NAMALWA (cell line): ENCODE data around the gene CEP135.
"Not testable (repeated sequence)": the region's sequence is repeated elsewhere in the genome, so short reads cannot be mapped to it uniquely, and the experiment has no call there.

Source experiments
- DNase-seq: peaks from one replicate; pipeline ENCODE4 v3.0.0-alpha.2; 2015; ENCODE audit warnings: low spot score

The CEP135 gene

DNA sequence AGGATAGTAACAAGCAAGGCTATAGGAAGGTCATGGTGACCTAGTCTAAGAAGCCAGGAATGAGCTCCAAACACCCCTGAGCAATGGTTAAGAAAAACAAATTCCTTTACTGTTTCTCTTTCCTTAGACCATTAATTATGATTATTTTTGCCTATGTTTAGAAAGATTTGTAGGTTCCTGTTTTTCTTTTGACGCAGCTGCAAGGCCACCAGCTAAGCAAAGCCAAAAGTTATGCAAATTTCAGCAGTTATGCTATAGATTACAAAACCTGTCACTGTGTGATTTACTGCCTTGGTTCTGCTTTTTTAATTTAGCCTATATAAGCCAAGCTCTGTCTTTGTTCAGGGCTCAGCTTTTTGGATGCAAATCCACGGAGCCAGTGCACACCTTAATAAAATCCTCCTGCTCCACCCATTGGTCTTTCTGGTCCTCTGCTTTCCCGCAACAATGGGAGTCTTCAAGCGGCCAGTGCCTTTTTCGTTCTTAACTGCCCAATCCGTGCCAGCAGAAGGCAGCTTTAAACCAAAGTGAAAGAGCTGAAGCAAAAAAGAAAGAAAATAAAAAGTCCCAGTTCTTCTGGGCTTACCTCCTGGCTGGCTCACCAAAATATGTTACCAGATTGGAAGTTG, 1.4 kb upstream of the CEP135 start:
- DNase-seq: peak; percentile 94

DNA sequence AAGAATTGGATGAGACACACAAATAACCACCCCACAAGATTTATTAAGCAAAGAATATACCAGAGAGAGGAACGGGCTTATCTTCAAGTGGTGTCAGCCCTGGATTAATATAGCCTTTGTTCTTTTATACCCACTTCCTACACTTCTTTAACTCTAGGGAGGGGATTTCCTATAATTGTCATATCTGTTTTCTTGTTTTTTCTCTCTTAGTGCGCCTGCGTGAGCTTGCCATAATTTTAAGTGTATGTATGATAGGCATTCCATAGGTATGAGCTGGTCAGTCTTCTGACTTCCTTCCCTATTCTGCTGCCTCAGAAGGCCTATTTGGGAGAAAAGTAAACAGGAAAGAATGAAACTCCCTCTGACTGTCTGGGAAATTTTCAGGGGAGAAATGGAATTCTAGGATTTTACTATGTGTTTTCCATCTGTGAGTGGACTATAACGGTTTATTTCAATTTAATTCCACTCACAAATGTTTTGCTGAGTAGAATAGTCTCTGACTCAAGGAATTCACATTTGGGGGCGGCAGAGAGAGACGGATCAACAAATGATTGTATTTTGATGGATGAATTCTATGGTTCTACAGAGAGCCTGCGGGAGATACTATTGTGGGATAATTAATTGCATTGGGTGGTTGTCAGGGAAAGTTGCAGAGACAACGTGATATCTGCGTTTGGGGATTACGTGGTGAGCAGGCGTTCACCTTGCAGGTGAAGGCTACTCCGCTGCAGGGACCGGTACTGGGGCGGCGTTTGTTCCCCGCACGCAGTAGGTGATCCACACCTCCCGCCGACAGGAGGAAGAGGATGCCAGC, 626 bp upstream of the CEP135 start:
- DNase-seq: peak; percentile 86

DNA sequence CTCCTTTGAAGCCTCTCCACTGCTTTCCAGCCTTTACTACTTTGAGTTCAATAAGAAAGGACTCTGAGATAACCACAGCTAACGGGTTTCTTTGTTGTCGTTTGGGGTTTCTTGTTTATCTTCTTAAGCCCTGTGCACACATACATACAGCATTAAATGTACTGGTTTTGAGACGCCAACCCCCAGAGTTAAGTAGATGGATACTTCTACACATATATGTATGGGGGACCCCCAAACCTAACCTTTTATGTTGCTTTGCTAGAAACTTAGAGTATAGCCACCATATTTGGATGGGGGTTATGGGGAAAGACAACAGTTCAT, 697 bp downstream of the CEP135 start:
- no peak for DNase-seq

DNA sequence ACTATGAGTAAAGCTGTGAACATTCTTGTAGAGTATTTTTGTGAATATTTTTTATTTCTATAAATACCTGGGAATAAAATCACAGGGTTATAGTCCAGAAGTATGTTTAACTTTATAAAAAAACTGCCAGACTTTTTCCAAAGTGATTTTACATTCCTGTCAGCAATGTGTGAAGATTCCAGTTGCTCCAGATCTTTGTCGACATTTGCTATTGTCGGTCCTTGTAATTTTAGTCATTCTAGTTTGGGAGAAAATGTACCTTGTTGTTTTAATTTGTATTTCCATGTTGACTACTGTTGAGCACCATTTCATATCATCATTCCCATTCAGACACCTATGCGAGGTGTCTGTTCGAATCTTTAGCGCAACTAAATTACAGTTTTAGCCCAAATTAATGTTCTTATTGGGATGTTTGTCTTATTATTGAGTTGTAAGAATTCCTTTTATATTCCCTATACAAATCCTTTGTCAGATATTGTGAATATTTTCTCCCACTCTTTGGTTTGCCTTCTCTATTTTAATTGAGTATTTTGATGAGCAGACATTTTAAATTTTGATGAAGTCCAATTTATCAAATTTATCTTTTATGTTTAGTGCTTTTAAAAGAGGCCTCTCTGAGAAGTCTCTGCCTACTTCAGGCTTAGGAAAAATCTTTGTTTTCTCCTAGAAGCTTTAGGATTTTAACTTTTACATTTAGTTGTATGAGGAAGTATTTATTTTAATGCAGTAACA, 2.6 kb downstream of the CEP135 start:
- DNase-seq: no peak

DNA sequence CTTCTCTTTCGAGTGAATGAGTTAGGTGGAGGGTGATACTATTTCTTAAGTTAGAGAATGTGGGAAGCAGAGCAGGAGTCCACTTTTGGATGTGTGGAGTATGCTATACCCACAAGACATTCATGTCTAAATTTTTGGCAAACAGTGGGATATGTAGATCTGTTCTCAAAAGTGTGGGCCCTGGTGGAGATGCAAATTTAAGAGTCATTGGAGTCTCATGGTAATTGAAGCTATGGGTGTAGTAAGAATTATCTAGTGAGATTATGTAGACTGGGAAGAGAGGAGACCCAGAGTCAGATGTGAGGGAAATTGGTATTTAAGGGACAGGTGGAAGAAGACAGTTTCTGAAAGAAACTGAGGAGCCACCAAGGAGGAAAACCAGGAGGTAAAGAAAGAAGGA, 7.0 kb downstream of the CEP135 start:
- DNase-seq: no peak

DNA sequence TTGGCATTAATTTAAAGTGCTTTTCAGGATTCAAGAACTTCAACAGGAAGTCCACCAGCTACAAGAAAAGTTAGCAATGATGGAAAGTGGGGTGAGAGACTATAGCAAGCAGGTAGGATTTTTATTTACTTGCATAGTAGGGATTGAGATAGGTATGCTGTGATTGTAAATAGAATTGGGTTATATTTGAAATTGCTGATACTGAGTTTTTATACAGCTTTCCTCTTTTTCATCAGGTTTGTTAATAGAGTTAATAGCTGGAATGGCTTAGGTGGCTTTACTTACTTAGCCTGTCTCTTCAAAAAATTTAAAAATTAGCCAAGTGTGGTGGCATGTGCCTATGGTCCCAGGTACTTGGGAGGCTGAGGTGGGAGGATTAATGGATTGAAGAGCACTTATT, 10.9 kb downstream of the CEP135 start:
- no peak for DNase-seq

DNA sequence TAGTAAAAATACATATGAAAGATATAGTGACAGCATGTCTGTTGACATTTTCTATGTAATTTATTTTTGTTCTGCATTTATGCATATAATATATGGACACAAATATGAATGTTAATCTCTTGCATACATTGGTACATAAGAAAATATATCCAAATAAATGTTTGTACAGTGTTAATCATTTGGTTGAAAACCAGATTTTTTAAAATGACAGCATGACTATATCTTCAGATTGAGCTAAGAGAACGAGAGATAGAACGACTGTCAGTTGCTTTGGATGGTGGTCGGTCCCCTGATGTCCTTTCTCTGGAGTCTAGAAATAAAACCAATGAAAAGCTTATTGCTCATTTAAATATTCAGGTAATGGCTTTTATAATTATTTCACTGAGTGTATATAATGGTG, 15.3 kb downstream of the CEP135 start:
- no peak for DNase-seq

DNA sequence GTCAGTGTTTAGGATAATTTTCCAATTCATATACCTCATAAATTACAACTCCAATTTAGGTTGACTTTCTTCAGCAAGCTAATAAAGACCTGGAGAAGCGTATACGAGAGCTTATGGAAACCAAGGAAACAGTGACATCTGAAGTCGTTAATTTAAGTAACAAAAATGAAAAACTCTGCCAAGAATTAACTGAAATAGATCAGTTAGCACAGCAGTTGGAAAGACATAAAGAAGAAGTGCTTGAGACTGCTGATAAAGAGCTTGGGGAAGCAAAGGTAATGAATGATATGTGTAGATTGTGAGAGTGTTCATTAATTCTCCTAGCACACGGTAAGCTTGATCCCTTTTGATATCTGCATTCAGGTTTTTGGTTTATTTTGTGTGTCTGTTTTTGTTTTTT, 16.8 kb downstream of the CEP135 start:
- DNase-seq: no peak

DNA sequence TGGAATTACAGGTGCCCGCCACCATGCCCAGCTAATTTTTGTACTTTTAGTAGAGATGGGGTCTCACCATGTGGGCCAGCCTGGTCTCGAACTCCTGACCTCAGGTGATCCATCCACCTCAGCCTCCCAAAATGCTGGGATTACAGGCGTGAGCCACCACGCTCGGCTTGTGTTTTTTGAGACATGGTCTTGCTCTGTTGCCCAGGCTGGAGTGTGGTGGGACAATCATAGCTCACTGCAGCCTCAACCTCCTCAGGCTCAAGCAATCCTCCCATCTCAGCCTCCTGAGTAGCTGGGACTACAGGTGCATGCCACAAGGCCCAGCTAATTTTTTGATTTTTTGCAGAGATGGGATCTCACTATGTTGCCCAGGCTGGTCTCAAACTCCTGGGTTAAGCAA, 17.6 kb downstream of the CEP135 start:
- not testable (repeated sequence) for DNase-seq

DNA sequence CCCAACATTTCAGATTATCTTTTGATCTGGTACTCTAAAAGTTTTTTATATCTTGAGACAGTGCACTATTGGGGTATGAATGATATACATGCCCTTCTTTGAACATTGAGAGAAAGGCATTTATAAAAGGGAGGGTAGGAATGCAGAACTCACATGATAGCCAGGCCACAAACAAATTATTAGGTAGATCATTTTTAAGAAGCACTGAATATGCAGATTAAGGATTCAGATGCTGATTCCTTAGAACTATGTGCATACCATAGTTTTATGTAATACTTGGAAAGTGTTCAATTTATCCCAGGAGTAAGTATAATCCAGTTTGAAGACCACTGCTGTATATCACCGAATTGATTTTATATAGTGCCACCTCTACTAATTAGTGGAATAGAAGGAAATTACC, 18.6 kb downstream of the CEP135 start:
- no peak for DNase-seq

DNA sequence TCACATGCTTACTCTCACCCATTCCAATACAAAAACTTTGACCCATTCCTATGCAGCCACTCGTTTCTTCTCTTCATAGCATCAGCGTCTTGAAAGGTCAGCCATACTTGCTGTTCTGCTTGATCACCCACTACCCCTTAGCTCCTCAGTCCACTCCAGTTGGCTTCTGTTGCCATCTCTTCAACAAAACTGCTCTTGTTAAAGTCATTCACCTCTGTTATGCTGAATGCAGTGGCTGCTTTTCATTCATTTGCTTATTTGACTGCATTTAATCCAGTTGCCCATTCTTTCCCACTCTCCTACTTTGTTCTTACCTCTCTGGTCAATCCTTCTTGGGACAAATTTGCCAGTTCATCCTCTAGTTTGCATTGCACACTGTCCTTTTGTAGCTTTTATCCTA, 24.9 kb downstream of the CEP135 start:
- DNase-seq: no peak

DNA sequence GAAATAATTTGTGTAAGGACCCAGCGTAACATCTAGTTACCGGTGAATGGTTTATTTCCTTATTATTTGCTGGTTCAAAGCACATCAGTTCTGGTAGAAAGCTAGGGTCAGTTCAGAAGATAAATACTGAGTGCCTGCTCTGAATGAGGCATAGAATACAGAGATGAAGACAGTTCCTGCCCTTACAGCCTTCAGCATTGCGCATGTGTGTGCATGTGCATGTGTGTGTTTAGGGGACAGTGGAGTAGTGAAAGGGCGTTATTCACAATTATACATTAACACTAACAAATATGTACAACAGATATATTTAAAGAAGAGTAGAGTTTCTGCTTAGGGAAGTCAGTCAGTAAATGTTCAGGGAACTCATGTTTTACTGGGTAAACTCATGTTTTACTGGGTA, 29.1 kb downstream of the CEP135 start:
- DNase-seq: no peak

DNA sequence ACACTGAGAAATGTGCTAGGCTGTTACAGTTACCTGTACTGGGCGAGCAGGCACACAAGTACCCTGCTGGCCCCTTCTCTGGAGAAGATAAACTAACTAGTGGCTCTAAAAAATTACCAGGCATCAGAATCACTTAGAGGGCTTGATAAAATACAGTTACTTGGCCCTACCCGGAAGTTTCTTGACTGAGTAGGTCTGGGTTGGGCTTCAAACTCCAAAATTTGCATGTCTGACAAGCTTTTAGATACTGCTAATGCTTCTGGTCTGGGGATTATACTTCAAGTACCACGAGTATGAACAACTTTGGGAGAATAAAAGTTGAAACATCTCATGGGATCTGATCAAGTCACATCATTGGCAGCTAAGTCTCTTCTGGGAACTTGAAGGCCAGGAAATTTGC, 30.8 kb downstream of the CEP135 start:
- peak; percentile 39 for DNase-seq

DNA sequence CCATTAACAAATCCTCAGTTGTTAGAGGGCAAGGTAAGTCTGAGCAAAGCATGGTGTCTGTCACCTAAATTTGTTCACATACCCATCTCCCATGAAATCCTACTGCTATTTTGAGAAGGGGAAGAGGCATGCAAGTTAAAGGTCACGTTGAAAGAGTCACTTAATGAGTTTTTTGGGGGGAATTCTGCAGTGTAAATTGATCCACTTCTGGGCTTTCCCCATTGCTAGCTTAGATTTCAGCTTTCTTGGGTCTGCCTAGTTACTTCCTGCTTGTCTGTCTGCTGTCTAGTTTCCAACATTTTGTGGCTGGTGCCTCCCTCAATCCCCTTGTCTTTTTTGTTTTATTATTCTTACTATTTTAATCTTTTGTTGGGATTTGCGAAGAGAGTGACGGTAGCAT, 32.0 kb downstream of the CEP135 start:
- DNase-seq: no peak

DNA sequence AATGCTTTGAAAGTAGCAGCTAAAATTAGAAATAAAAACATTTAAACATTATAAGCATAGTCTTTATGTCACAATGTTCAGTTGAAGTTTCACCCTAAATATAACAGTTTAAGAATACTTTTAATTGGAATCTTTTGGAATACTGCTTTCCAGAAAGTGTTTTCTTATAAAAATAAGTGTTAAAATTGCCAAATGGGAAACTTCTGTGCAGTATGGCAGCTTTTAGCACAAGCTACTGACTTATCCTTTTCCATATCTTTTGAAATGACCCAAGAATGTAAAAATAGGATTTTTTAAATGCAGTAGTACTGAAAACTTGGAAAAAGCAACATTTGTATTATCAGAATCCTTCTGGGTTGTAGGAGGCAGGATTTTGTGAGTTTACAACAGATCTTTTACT, 34.2 kb downstream of the CEP135 start:
- no peak for DNase-seq

DNA sequence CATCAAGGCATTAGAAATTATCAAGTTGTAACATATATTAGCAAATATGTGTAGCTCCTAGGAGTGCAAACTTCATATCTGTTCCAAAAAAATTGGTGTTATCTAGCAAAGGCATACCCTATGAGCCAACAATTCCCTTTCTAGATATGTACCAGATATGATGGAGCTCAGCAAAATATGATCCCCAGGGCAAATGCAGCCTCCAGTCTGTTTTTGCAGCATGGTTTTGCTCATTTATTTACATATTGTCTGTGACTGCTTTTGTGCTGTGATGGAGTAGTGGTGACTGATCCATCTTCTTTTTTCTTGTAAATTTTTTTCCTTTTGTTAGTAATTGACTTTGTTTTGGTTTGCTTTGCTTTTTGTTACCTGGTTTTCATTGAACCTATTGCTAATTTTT, 41.0 kb downstream of the CEP135 start:
- no peak for DNase-seq

DNA sequence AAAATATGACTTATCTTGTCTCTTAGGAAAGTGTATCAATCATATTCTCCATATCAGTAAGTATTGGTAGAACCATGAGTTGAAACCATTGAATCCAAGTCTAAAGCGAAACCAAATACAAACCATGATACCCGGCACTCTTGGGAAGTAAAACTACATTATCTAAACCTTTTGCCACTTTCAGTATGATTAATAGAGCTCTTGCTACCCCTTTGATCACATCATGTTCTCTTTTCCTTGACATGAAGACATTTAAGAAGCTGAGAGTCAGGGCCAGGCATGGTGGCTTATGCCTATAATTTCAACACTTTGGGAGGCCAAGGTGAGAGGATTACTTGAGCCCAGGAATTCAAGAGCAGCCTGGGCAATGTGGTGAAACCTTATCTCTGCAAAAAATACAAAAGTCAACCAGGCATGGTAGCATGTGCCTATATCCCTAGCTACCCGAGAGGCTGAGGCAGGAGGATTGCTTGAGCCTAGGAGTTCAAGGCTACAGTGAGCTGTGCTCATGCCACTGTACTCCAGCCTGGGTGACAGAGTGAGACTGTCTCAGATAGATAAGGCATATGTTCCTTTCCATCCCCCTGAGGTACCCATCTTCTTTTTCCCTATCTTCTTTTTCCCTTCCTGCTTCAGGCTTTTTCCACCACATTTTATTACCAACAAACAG, 45.4 kb downstream of the CEP135 start:
- no peak for DNase-seq

DNA sequence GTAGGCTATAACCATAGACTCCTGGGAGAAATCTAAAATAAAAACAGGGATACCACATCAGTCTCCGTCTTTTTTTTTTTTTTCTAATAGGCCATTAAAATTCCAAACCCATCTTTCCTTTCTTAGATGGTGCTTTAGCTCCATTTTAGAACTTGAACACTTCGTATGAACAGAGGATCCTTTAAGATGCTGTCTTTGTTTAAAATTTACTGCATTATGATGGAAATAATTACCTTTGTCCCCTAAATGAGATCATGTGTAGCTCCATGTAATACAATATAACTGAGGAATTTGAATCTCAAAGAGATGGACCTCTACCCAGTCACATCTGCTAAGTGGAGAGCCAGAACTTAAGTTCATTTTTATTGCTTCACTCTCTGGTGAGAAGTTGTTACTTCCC, 47.9 kb downstream of the CEP135 start:
- DNase-seq: no peak

DNA sequence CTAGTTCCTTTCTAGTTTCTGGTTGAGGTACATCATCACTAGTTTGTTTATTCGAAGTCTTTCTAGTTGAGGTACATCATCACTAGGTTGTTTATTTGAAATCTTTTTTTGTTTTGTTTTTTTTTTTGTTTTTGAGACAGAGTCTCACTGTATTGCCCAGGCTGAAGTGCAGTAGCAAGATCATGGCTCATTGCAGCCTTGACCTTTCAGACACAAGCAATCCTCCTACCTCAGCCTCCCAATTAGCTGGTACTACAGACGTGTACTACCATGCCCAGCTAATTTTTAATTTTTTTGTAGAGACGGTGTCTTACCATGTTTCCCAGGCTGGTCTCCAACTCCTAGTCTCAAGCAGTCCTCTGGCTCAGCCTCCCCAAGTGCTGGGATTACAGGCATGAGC, 54.9 kb downstream of the CEP135 start:
- no peak for DNase-seq

DNA sequence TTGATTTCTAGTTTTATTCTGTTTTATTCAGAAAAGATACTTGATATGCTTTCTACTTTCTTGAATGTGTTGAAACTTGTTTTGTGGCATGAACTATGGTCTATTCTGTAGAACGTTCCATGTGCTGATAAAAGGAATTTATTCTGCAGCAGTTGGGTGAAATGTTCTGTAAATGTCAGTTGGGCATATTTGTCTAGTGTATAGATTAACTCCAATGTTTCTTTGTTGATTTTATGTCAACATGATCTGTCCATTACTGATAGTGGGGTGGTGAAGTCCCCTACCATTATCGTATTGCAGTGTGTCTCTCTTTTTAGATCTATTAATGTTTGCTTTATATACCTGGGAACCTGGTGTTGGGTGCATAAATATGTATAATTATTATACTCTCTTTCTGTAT, 55.5 kb downstream of the CEP135 start:
- DNase-seq: no peak

DNA sequence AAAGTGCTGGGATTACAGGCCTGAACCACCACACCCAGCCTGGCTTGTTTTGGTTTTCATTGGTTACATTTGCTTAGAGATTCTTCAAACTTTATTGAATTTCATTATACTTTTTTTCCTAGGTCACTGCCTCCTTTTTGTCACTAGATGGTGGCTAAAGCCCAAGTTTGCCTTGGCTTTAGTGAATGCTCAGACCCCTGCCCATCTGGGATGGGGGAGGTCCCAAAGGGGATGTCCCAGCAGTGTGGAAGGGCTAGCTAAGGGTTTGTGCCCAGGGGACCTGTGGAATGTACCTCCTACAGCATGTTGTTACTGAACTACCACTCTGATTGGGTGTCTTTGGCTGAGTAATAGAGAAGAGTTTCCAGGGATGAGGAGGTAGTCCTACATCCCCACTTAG, 58.4 kb downstream of the CEP135 start:
- no peak for DNase-seq

DNA sequence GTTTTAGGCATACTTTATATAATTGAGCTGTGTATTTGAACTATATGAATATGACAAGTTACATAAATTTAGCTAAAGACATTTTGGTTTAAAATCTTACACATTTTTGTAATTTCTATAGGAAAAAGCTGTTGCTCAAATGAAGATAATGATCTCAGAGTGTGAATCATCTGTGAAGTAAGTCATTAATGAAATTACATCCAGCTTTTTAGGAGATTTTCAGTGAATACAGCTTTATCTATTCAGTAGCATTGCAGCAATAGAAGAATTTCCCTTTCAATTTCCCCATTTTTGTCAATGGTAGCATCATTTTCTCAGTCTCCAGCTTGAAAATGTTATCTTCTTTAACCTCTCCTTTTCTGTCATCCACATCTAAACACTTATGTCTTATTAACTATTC, 59.5 kb downstream of the CEP135 start:
- no peak for DNase-seq

DNA sequence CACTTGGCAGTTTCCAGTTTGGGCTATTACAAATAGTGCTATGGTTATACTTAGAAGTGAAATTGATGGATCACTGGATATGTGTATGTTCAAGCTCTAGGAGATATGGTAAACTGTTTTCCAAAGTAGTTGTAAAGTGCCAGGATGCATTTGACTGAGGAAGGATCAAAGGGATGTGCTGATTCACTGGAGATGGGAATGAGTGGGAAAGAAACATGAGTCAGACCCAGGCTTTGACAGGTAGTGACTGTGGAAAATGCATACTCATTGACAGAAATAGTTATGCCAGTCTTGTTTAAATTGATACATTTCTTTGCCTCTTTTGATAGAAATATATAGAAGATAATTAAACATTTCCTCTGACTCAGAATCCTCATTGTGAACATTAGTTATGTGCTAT, 77.9 kb downstream of the CEP135 start:
- DNase-seq: no peak
